HUES64 (cell line): ENCODE data around the gene TAF11L4. TPM values are rescaled to one million over a fixed set of nuclear protein-coding genes. Genes with fewer than 3 reads are reported as not detected.
"Not testable (repeated sequence)": the region's sequence is repeated elsewhere in the genome, so short reads cannot be mapped to it uniquely, and the experiment has no call there.

Source experiments
- H3K27ac ChIP-seq: 2 replicates; pipeline ENCODE4 v1.7.0; 2013; ENCODE audit warnings: low read depth, low read length, inconsistent platforms
- H3K27me3 ChIP-seq: 2 replicates; pipeline ENCODE4 v1.6.1; 2013; ENCODE audit warnings: mild to moderate bottlenecking, low read length; ENCODE audit not compliant: insufficient read depth
- H3K36me3 ChIP-seq: 2 replicates; pipeline ENCODE4 v1.6.1; 2013; ENCODE audit warnings: mild to moderate bottlenecking, low read length; ENCODE audit not compliant: insufficient read depth
- H3K4me1 ChIP-seq: 2 replicates; pipeline ENCODE4 v1.6.1; 2013; ENCODE audit warnings: mild to moderate bottlenecking, low read length, moderate library complexity; ENCODE audit not compliant: insufficient read depth
- H3K4me3 ChIP-seq: 2 replicates; pipeline ENCODE4 v1.5.1; 2013; ENCODE audit warnings: mild to moderate bottlenecking, low read length, moderate library complexity
- H3K9ac ChIP-seq: 2 replicates; pipeline ENCODE4 v1.6.1; 2013; ENCODE audit warnings: mild to moderate bottlenecking, low read depth, low read length
- H3K9me3 ChIP-seq: 2 replicates; pipeline ENCODE4 v1.6.1; 2013; ENCODE audit warnings: low read depth, low read length; ENCODE audit not compliant: insufficient read depth
- WGBS: fragments of 150-250, 120-280 bp; methylation state at CpG from one replicate; pipeline ENCODE4 v1.1.7; 2013; ENCODE audit warnings: missing lambda C conversion rate; 5-methylcytosine and 5-hydroxymethylcytosine counted together
- polyA plus RNA-seq, 2 experiments: library from polyadenylated mRNA; stranded (reverse); fragments of 50-300 nt; gene quantifications; one replicate each; pipeline ENCODE4 v1.2.3, GENCODE V29; 2013

The TAF11L4 gene
- not detected for polyA plus RNA-seq (2013, experiment 1 of 2)
- not detected for polyA plus RNA-seq (2013, experiment 2 of 2)

- WGBS: no CpG with 5 or more reads among the region's 15 CpGs
- H3K9ac ChIP-seq, H3K4me3 ChIP-seq, H3K4me1 ChIP-seq, H3K27ac ChIP-seq, H3K9me3 ChIP-seq, H3K27me3 ChIP-seq, H3K36me3 ChIP-seq: not testable (repeated sequence)
Observed at GRCh38 chr5:17521501-17521900, at the start of gene TAF11L4. Gene TAF11L4, plus strand, starts transcription at chr5:17521801.

GRCh38 chr5:17475064-17475463, 46.5 kb upstream of the TAF11L4 start:
- not testable (repeated sequence) for H3K36me3 ChIP-seq, H3K9me3 ChIP-seq, H3K27ac ChIP-seq, H3K27me3 ChIP-seq, H3K4me3 ChIP-seq, H3K4me1 ChIP-seq, H3K9ac ChIP-seq

- WGBS: 92% methylated on average over 3 of the region's 3 CpGs
Observed at GRCh38 chr5:17477043-17477442, 44.6 kb upstream of the TAF11L4 start.

DNA sequence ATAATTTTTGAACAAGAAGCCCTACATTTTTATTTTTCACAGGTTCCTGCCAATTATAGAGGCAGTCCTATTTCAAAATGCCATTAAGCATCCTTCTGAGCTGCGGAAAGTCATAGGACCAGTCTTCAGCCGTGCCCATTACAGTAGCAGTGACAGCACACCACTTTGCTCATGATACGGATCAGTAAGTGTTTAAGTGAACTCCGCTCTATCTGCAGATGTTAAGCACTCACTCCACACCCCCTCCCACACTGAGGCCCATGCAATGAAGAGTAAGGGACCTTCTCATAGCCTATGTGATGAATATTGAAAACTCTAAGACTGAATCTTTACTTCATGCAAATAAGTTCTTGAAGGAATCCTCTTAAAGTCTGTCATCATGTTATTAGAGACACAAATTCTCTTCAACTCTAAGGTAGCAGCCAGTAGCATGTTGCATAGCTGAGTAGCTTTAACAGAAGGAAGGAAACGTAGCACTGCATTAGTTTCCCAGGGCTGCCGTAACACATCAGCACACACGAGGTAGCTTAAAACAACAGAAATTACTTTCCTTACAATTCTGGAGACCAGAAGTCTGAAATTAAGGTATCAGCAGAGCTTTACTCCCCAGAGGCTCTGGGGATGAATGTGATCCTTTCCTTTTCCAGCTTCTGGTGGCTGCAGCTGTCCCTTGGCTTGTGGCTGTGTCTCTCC, 43.9 kb upstream of the TAF11L4 start:
- 91% methylated on average over 7 of the region's 7 CpGs for WGBS
- no peak overlapping the region for H3K4me3 ChIP-seq

More at GRCh38 chr5:17477043-17477442, 44.6 kb upstream of the TAF11L4 start:
- Histone ChIP-seq H3K27ac (no peak overlapping the region), H3K4me1 (peaks cover 8% of the 10 kb centered on the region; the same call in 1 of the 2 replicates), H3K9me3 (no peaks in the 10 kb centered on the region), H3K36me3 (no peaks in the 10 kb centered on the region), H3K4me3 (no peak overlapping the region), H3K9ac (no peak overlapping the region), H3K27me3 (no peaks in the 10 kb centered on the region)

DNA sequence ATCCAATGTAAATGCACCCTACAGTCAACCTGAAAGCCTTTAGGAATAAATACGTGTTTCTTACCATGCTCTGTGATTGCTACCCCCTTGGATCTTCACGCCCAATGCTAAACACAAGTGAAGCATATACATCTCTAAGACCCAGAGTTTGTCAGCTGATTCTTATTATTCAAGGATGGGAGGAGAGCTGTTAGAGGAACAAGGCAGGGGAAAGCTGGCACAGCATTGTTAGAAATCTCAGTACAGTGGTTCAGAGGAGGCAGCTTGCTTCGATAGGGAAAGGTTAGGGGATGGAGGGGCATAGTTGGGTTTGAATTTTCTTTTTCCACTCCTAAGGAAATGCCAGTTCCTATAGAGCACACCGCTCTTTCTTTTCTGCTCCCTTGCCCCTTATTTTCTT, 40.2 kb upstream of the TAF11L4 start:
- no peak overlapping the region for H3K4me3 ChIP-seq
- no peak overlapping the region for H3K27ac ChIP-seq
- peaks cover 8% of the 10 kb centered on the region; the same call in 1 of the 2 replicates for H3K4me1 ChIP-seq
- H3K36me3 ChIP-seq: no peaks in the 10 kb centered on the region
- 61% methylated on average over 3 of the region's 4 CpGs for WGBS
- no peaks in the 10 kb centered on the region for H3K27me3 ChIP-seq
- H3K9me3 ChIP-seq: no peaks in the 10 kb centered on the region
- H3K9ac ChIP-seq: no peak overlapping the region; the same call in 1 of the 2 replicates

More for the DNA sequence above, 43.9 kb upstream of the TAF11L4 start:
- Histone ChIP-seq H3K27me3 (no peaks in the 10 kb centered on the region), H3K27ac (no peak overlapping the region), H3K4me1 (peaks cover 8% of the 10 kb centered on the region; the same call in 1 of the 2 replicates), H3K9me3 (no peaks in the 10 kb centered on the region), H3K36me3 (no peaks in the 10 kb centered on the region), H3K9ac (no peak overlapping the region)

- Histone ChIP-seq H3K4me1 (peaks cover 8% of the 10 kb centered on the region; the same call in 1 of the 2 replicates), H3K9me3 (no peaks in the 10 kb centered on the region), H3K27me3 (no peaks in the 10 kb centered on the region), H3K36me3 (no peaks in the 10 kb centered on the region), H3K27ac (no peak overlapping the region), H3K4me3 (no peak overlapping the region), H3K9ac (no peak overlapping the region)
- 94% methylated on average over 2 of the region's 2 CpGs for WGBS
Observed at GRCh38 chr5:17482790-17483189, 38.8 kb upstream of the TAF11L4 start.

- not testable (repeated sequence) for H3K4me3 ChIP-seq, H3K27ac ChIP-seq, H3K27me3 ChIP-seq, H3K9ac ChIP-seq, H3K36me3 ChIP-seq, H3K4me1 ChIP-seq, H3K9me3 ChIP-seq
- 95% methylated on average over 7 of the region's 10 CpGs for WGBS
Observed at GRCh38 chr5:17486464-17487173, 35.0 kb upstream of the TAF11L4 start.

DNA sequence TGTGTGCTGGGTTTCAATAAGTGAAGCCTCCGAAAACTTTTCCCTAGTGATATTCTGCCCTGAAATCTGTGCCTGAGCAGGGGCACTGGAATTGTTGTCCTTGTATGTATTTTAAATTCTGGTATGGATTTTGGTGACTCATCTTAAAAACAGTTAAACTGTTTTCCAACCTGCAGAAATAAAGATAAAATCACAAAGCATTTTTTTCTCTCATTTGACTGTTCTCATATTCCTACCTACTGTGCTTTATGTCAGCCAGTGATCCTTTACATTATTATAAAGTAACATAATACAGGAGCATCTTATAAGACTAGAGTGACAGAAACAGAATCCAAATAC, 34.5 kb upstream of the TAF11L4 start:
- WGBS: 94% methylated on average over 1 of the region's 1 CpG
- H3K27ac ChIP-seq: no peak overlapping the region
- H3K36me3 ChIP-seq: no peaks in the 10 kb centered on the region
- H3K9me3 ChIP-seq: no peaks in the 10 kb centered on the region
- no peak overlapping the region for H3K9ac ChIP-seq
- H3K4me1 ChIP-seq: no peaks in the 10 kb centered on the region
- no peak overlapping the region for H3K4me3 ChIP-seq
- H3K27me3 ChIP-seq: no peaks in the 10 kb centered on the region

DNA sequence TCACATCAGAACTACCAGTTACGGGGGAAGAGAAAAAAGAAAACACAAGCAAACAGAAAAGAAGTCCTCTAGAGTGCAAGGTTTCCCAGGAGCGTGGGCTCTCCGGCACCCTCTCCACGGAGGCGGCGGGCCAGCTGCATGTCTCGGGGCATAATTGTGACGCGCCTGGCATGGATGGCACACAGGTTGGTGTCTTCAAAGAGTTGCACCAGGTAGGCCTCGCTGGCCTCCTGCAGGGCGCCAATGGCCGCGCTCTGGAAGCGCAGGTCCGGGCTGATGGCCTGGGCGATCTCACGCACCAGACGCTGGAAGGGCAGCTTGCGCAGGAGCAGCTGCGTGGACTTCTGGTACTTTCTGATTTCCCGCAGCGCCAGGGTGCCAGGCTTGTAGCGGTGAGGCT, 30.3 kb upstream of the TAF11L4 start:
- H3K27ac ChIP-seq, H3K27me3 ChIP-seq, H3K36me3 ChIP-seq, H3K9me3 ChIP-seq, H3K4me3 ChIP-seq, H3K4me1 ChIP-seq, H3K9ac ChIP-seq: not testable (repeated sequence)
- 97% methylated on average over 23 of the region's 23 CpGs for WGBS

- Histone ChIP-seq H3K27me3 (no peaks in the 10 kb centered on the region), H3K9me3 (no peaks in the 10 kb centered on the region), H3K27ac (no peak overlapping the region), H3K4me3 (no peak overlapping the region), H3K4me1 (no peaks in the 10 kb centered on the region), H3K36me3 (no peaks in the 10 kb centered on the region), H3K9ac (no peak overlapping the region)
- 97% methylated on average over 3 of the region's 3 CpGs for WGBS
Observed at GRCh38 chr5:17492770-17493169, 28.8 kb upstream of the TAF11L4 start.

- no peak overlapping the region for H3K27ac ChIP-seq
- no peak overlapping the region for H3K9ac ChIP-seq
- H3K36me3 ChIP-seq: no peaks in the 10 kb centered on the region
- no peak overlapping the region for H3K4me3 ChIP-seq
- 89% methylated on average over 4 of the region's 4 CpGs for WGBS
- no peaks in the 10 kb centered on the region for H3K9me3 ChIP-seq
- H3K27me3 ChIP-seq: no peaks in the 10 kb centered on the region
- H3K4me1 ChIP-seq: no peaks in the 10 kb centered on the region
Observed at GRCh38 chr5:17497446-17497845, 24.2 kb upstream of the TAF11L4 start.
